ENCODE data around the gene MAMDC4. TPM values are rescaled to one million over a fixed set of nuclear protein-coding genes. Genes with fewer than 3 reads are reported as not detected.

The MAMDC4 gene
- polyA plus RNA-seq, 3 donors = 0.07 to 5.2 TPM; not detected in 1

DNA sequence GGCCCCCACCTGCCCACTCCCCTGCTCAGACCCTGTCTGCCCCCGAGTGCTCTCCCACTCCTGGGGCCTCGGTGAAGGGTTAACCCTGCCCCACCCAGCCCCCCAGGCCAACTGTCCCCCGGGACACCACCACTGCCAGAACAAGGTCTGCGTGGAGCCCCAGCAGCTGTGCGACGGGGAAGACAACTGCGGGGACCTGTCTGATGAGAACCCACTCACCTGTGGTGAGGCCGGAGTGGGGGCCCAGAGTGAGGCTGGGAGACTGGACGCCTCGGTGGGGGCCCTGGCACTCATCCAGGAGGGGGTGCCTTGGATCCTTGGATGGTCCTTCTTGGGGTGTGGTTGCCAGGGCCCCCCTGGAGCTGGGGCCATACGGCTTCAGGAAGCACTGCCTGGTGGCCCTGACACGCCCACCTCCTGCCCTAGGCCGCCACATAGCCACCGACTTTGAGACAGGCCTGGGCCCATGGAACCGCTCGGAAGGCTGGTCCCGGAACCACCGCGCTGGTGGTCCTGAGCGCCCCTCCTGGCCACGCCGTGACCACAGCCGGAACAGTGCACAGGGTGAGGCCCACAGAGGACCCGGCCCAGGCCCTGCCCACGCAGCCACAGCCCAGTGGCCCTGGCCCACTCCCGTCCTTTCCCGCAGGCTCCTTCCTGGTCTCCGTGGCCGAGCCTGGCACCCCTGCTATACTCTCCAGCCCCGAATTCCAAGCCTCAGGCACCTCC lies 2.1 kb downstream of the MAMDC4 start:
- Histone ChIP-seq H3K79me2 (ENCODE audit: insufficient read depth, low read length) (no peaks in the 10 kb centered on the region), H2AFZ (ENCODE audit: insufficient read depth, low read depth, low read length, poor library complexity, severe bottlenecking) (no peak overlapping the region), H4K20me1 (ENCODE audit: insufficient read depth, low read length) (peaks cover 15% of the 10 kb centered on the region), H3K27ac (ENCODE audit: low read depth in 1 of 2, low read length in 2 of 2) (no peak overlapping the region), H3K4me2 (replicated peaks; ENCODE audit: extremely low read depth, low read length, poor library complexity, severe bottlenecking) (no peak overlapping the region), H3K9ac (ENCODE audit: insufficient read depth, low read length, poor library complexity, severe bottlenecking) (no peak overlapping the region), H3K27me3 (ENCODE audit: control insufficient read depth in 2 of 2, insufficient read depth in 2 of 2, low read length in 2 of 2) (no peaks in the 10 kb centered on the region), H3K4me1 (ENCODE audit: control insufficient read depth in 1 of 2, insufficient read depth in 2 of 2, low read length in 2 of 2) (peaks cover 7 to 10% of the 10 kb centered on the region in 2 donors), H3K9me3 (replicated peaks in 1 of 2; ENCODE audit: control insufficient read depth in 1 of 2, insufficient read depth in 1 of 2, low read length in 2 of 2) (no peaks in the 10 kb centered on the region), H3K36me3 (replicated peaks in 1 of 2; ENCODE audit: control insufficient read depth in 1 of 2, insufficient read depth in 2 of 2, low read length in 2 of 2) (peaks cover 0 to 5% of the 10 kb centered on the region in 2 donors), H3K4me3 (replicated peaks in 1 of 3; ENCODE audit: low read depth in 2 of 3, low read length in 3 of 3) (no peak overlapping the region)
- Mint-ChIP-seq H3K27ac (no peak overlapping the region), H3K9me3 (no peaks in the 10 kb centered on the region), H3K4me3 (no peak overlapping the region), H3K27me3 (ENCODE audit: low read depth in 3 of 3) (no peaks in the 10 kb centered on the region), H3K36me3 (peaks cover 0 to 9% of the 10 kb centered on the region in 2 donors), H3K4me1 (peaks cover 6% of the 10 kb centered on the region)
- 90% methylated on average over 28 of the region's 30 CpGs for WGBS (ENCODE audit: insufficient coverage)
- TF ChIP-seq CTCF (IDR thresholded peaks at IDR 0.05) = no peak
- no peak for DNase-seq
- intact Hi-C loops (cut with micrococcal nuclease) = no loop called here

- peaks cover 0 to 5% of the 10 kb centered on the region in 2 donors for H3K36me3 ChIP-seq (replicated peaks in 1 of 2; ENCODE audit: control insufficient read depth in 1 of 2, insufficient read depth in 2 of 2, low read length in 2 of 2)
- H3K27ac ChIP-seq (ENCODE audit: low read depth in 1 of 2, low read length in 2 of 2) = no peak overlapping the region
- intact Hi-C loops (cut with micrococcal nuclease) = no loop called here
- 88% methylated on average over 15 of the region's 23 CpGs for WGBS (ENCODE audit: insufficient coverage)
- no peaks in the 10 kb centered on the region for H3K9me3 ChIP-seq (replicated peaks in 1 of 2; ENCODE audit: control insufficient read depth in 1 of 2, insufficient read depth in 1 of 2, low read length in 2 of 2)
- H3K4me3 ChIP-seq (replicated peaks in 1 of 3; ENCODE audit: low read depth in 2 of 3, low read length in 3 of 3) = no peak overlapping the region
- no peak overlapping the region for H3K4me2 ChIP-seq (replicated peaks; ENCODE audit: extremely low read depth, low read length, poor library complexity, severe bottlenecking)
- no peak overlapping the region for H3K9ac ChIP-seq (ENCODE audit: insufficient read depth, low read length, poor library complexity, severe bottlenecking)
- peaks cover 20% of the 10 kb centered on the region for H4K20me1 ChIP-seq (ENCODE audit: insufficient read depth, low read length)
- no peak overlapping the region for H2AFZ ChIP-seq (ENCODE audit: insufficient read depth, low read depth, low read length, poor library complexity, severe bottlenecking)
- H3K9me3 Mint-ChIP-seq = no peaks in the 10 kb centered on the region
- peaks cover 0 to 9% of the 10 kb centered on the region in 2 donors for H3K36me3 Mint-ChIP-seq
- DNase-seq = no peak
- H3K4me1 ChIP-seq (ENCODE audit: control insufficient read depth in 1 of 2, insufficient read depth in 2 of 2, low read length in 2 of 2) = peaks cover 3 to 5% of the 10 kb centered on the region in 2 donors
- TF ChIP-seq CTCF (IDR thresholded peaks at IDR 0.05) = no peak
- no peak overlapping the region for H3K4me3 Mint-ChIP-seq
- no peak overlapping the region for H3K27ac Mint-ChIP-seq
- no peaks in the 10 kb centered on the region for H3K79me2 ChIP-seq (ENCODE audit: insufficient read depth, low read length)
- peaks cover 3% of the 10 kb centered on the region for H3K4me1 Mint-ChIP-seq
- H3K27me3 ChIP-seq (ENCODE audit: control insufficient read depth in 2 of 2, insufficient read depth in 2 of 2, low read length in 2 of 2) = no peaks in the 10 kb centered on the region
- no peaks in the 10 kb centered on the region for H3K27me3 Mint-ChIP-seq (ENCODE audit: low read depth in 3 of 3)
Measured at GRCh38 chr9:136854842-136855460, 2.8 kb downstream of the MAMDC4 start.

Measured in CD14-positive monocyte (primary cell).